ENCODE measurements around the gene AQP10.
A peak's percentile ranks its signal among the peaks of the same experiment; 100 is the strongest.

AQP10 gene

DNA sequence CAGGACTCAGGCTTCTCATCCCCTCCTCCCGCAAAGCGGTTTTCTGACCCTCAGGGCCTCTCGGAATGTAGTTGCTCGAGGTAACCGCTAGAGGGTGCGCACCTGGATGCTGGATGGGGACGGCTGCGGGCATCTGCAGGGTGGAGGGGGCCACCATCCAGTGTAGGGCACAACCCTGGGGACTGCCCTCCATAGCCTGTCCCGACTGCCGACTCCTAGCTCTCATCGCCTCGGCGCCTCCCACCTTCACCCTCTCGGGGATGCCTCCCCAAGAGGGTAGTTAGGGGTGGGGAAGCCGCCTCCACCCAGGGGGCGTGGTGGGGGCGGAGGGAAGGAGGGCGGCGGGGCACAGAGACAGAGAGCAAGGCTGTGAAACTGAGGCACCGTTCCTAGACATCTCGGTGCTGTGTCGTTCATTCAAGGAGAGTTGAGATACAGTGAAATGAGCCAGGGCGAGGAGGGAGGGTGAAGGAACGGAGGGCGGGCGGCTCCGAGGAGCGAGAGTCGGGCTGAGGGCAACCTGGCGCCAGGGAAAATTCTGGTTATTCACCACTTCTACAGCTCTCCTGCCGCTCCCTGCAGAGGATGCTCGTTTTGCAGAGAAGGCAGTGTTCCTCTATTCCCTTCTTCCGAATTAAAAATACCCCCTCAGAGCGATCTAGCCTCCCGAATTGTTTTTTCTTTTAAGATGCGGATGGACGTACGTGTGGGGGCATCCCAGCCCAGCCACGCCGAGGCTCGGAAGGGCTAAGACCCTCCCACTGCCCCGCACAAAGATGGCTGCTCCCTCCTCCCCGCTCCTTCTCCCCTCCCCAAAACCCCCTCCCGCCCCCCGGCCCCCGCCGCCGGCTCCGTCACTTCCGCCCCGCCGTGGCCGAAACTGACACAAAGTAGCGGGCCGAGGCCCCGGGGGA is 4.0 kb downstream of the AQP10 start, which contains the start of gene ATP8B2:
Gene ATP8B2 (plus strand): TSS at position 857 of the 914 bp plus-strand sequence. CDS start 2,617 bp downstream, outside the sequence.
- Histone ChIP-seq H3K4me3 (ENCODE audit: low read length) (peak within 1 kb of the TSS; percentile 98), H3K36me3 (ENCODE audit: insufficient read depth, low read depth, low read length) (no peaks in the 10 kb centered on the region), H3K9ac (ENCODE audit: low read depth, low read length) (peak within 1 kb of the TSS; percentile 86; the same call in 1 of the 2 replicates), H3K27ac (ENCODE audit: low read length) (peak within 1 kb of the TSS; percentile 76), H3K9me3 (ENCODE audit: insufficient read depth, low read depth, low read length) (no peaks in the 10 kb centered on the region), H3K27me3 (ENCODE audit: insufficient read depth, low read length) (0 out of 2 replicates have a peak, but pooled peaks cover 12% of the 10 kb centered on the region), H3K4me1 (ENCODE audit: insufficient read depth, low read length) (peaks cover 30% of the 10 kb centered on the region)

DNA sequence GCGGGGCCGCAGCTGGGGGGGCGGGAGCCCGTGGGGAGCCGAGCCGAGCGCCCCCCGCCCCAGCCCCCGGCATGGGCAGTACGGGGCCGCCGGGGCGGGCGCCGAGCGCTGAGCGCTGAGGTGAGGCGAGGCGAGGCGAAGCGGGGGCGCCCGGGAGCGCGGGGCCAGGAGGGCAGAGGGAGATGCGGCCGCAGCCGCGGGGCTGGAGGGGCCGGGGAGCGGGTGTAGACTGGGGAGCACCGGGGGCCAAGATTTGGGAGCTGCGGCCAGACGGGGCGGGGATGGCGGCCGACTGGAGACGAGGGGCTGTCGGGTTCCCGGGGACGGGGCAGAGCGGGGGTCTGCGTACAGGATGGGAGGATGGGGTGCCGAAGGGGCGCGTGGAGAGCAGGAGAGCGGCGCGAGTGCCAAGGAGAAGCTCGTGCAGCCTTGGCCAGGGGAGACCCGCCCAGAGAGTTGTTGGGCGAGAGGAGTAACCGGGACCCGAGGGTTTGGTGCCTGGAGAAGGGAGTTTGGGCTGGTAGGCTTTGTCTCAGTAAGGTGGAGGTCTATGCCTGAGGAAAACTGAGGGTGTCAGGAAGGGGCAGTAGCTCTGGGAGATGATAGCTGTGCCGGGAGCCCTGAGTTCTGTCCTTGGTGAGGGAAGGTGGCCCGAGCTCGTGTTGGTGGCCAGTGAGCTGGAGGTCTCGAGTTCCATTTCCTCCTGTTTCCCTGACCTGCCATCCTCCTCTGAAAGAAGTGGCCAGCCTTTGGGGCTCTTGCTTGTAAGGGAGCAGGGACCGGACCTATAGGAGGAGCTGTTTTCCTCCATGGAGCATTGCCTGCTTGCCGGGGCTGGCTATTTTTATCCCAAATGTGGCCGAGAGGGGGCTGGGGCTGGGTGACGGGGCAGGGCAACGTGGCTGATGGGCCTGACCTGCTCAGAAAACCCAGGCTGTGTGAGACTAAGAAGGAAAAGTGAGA is 5.0 kb downstream of the AQP10 start:
- Histone ChIP-seq H3K9me3 (ENCODE audit: insufficient read depth, low read depth, low read length) (no peaks in the 10 kb centered on the region), H3K27me3 (ENCODE audit: insufficient read depth, low read length) (0 out of 2 replicates have a peak, but pooled peaks cover 12% of the 10 kb centered on the region), H3K9ac (ENCODE audit: low read depth, low read length) (peak overlapping the region; percentile 86; the same call in 1 of the 2 replicates), H3K4me3 (ENCODE audit: low read length) (peak overlapping the region; percentile 98), H3K36me3 (ENCODE audit: insufficient read depth, low read depth, low read length) (peaks cover 6% of the 10 kb centered on the region), H3K27ac (ENCODE audit: low read length) (peak overlapping the region; percentile 76), H3K4me1 (ENCODE audit: insufficient read depth, low read length) (peaks cover 31% of the 10 kb centered on the region)

DNA sequence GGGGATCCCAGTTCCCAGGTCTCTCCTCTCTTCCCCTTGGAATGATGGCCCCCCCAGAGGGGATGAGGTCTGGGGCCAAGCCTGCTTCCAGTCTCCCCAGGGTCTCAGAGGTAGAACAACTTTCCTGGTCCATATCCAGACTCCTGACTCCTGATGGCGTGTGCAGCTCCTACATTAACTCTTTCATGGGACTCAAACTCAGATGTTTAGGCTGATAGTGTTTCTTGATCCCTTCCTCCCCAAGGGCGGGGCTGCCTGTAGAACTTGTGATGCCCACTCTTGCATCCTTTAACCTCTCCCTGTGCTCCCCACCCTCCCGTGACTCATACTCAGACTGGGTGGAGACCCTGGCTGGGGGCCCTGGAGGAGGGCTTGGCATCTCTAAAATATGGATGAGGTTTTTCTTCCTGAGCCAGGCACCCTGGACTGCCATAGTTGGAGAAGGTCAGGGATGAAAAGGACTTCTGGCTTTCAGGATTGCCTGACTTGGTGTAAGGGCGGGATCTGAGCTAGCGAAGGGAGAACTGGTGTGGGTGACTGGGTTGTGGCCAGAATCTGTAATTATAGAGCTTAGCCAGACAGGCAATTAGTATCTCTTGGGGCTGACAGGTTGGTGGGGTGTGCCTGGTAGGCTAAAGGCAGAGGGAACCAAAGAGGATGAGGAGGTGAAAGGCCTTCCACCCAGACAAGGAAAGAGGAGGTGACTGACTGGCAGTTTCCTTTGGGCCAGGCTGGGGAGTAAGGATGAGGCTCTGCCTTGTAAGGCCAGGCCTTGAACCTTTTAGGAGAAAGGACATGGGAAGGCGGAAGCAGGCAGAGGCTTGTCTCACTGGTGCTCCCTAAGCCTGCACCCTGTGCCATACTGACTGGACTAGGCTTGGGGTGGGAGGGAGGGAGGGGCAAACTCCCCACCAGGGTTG is 5.9 kb downstream of the AQP10 start:
- H3K27ac ChIP-seq (ENCODE audit: low read length), result peak overlapping the region; percentile 76
- H3K4me3 ChIP-seq (ENCODE audit: low read length), result peak overlapping the region; percentile 98
- no peaks in the 10 kb centered on the region for H3K9me3 ChIP-seq (ENCODE audit: insufficient read depth, low read depth, low read length)
- H3K36me3 ChIP-seq (ENCODE audit: insufficient read depth, low read depth, low read length), result peaks cover 15% of the 10 kb centered on the region
- H3K27me3 ChIP-seq (ENCODE audit: insufficient read depth, low read length), result 0 out of 2 replicates have a peak, but pooled peaks cover 12% of the 10 kb centered on the region
- H3K4me1 ChIP-seq (ENCODE audit: insufficient read depth, low read length), result peaks cover 31% of the 10 kb centered on the region
- peak overlapping the region; percentile 86; the same call in 1 of the 2 replicates for H3K9ac ChIP-seq (ENCODE audit: low read depth, low read length)

DNA sequence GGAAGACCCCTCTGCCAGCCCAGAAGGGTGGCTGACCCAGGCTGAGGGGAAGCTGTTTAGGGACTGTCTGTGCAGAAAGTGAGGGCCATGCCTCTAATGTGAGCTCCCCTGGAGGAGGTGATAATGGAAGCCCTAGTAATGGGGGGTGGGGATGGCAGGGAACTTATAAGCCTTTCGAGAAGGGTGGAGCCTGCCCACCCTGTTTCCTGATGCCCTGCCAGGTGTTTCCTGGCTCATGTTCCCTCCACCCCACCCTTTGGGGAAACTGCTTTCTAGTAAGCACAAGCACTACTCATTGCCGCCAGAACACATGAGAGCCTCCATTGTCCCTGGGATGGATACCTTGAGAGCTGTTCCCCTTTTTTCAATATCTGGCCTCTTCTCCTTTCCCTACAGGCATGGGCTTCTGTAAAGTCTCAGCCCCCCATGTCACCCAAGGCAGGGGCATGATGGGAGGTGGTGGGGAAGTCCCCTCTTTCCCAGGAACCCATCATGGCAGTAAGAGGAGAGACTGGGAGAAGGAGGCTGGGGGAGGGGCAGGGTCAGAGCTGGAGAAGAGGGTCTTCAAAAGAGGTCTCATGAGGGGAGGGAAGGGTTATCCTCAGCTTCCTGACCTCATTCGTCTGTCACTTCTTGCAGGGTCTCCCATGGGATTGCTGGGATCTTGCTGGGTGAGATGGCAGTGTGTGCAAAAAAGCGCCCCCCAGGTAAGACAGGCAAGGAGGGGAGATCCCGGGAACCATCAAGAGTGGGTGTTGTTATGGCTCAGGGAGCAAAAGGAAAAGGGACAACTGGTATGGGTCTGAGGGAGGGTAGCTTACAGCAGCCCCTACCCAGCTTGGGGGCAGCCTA is 6.8 kb downstream of the AQP10 start:
- no peaks in the 10 kb centered on the region for H3K9me3 ChIP-seq (ENCODE audit: insufficient read depth, low read depth, low read length)
- no peak overlapping the region for H3K27ac ChIP-seq (ENCODE audit: low read length)
- peak overlapping the region; percentile 66 for H3K4me3 ChIP-seq (ENCODE audit: low read length)
- H3K4me1 ChIP-seq (ENCODE audit: insufficient read depth, low read length), result peaks cover 31% of the 10 kb centered on the region
- H3K9ac ChIP-seq (ENCODE audit: low read depth, low read length), result peak overlapping the region; percentile 68; the same call in 1 of the 2 replicates
- peaks cover 24% of the 10 kb centered on the region for H3K36me3 ChIP-seq (ENCODE audit: insufficient read depth, low read depth, low read length)
- H3K27me3 ChIP-seq (ENCODE audit: insufficient read depth, low read length), result 0 out of 2 replicates have a peak, but pooled peaks cover 10% of the 10 kb centered on the region

DNA sequence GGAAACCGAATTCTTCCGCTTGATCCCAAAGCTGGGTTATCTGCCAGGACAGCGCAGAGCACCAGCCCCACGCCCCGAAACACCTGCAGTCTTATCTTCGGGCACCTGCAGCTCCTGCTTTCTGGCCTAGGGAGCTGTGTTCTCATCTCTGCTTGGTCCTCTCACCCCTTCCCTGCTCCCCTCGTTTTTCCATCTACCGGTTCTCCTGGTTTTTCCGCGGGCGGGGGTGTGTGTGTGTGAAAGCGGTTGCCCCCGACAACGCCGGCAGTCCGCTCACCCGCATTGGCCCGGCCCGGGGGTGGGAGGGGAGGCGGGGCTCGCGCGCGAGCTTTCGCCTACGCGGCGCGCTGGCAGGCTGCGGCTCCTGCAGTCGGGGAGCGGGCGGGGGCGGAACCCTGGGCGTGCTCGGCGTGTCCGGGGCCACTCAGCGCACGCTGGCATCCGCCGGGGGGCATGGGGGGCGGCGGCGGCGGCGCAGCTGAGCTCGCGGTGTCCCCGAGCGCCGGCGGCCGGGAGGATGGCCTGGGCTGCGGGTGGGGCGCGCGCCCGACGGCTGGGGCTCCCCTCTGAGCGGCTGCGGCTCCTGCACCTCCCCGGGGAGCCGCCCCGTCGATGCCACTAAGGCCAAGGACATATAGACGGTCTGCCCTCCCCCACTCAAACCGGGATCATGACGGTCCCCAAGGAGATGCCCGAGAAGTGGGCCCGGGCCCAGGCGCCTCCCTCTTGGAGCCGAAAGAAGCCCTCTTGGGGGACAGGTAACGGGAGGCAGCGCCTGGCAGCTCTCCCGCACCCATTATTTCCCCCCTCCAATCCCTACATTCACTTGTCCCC is 7.6 kb downstream of the AQP10 start:
- peaks cover 26% of the 10 kb centered on the region for H3K36me3 ChIP-seq (ENCODE audit: insufficient read depth, low read depth, low read length)
- peaks cover 31% of the 10 kb centered on the region for H3K4me1 ChIP-seq (ENCODE audit: insufficient read depth, low read length)
- peak overlapping the region; percentile 66 for H3K4me3 ChIP-seq (ENCODE audit: low read length)
- 0 out of 2 replicates have a peak, but pooled peaks cover 2% of the 10 kb centered on the region for H3K27me3 ChIP-seq (ENCODE audit: insufficient read depth, low read length)
- H3K9ac ChIP-seq (ENCODE audit: low read depth, low read length), result peak overlapping the region; percentile 68; the same call in 1 of the 2 replicates
- no peaks in the 10 kb centered on the region for H3K9me3 ChIP-seq (ENCODE audit: insufficient read depth, low read depth, low read length)
- no peak overlapping the region for H3K27ac ChIP-seq (ENCODE audit: low read length)

DNA sequence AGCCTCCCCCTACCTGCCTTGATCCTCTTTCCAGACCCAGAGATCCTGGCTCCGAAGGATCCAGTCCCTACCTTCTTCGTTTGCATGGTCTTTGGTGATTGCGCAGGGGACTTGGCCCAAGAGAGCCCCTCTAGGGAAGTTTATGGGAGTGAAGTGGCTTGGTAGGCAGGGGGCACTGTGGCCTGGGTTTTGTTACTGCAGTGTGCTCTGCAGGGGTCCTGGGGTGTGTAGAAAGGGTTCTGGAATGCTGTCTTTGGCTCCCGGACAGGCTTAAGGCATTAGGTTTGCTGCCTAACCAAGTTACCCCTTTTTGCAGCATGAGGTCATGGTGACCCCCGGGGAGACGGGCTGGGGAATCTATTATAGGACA is 8.2 kb downstream of the AQP10 start:
- Histone ChIP-seq H3K27me3 (ENCODE audit: insufficient read depth, low read length) (no peaks in the 10 kb centered on the region), H3K27ac (ENCODE audit: low read length) (no peak overlapping the region), H3K36me3 (ENCODE audit: insufficient read depth, low read depth, low read length) (peaks cover 31% of the 10 kb centered on the region), H3K9ac (ENCODE audit: low read depth, low read length) (peak overlapping the region; percentile 48; the same call in 1 of the 2 replicates), H3K9me3 (ENCODE audit: insufficient read depth, low read depth, low read length) (no peaks in the 10 kb centered on the region), H3K4me1 (ENCODE audit: insufficient read depth, low read length) (peaks cover 30% of the 10 kb centered on the region), H3K4me3 (ENCODE audit: low read length) (peak overlapping the region; percentile 66)

DNA sequence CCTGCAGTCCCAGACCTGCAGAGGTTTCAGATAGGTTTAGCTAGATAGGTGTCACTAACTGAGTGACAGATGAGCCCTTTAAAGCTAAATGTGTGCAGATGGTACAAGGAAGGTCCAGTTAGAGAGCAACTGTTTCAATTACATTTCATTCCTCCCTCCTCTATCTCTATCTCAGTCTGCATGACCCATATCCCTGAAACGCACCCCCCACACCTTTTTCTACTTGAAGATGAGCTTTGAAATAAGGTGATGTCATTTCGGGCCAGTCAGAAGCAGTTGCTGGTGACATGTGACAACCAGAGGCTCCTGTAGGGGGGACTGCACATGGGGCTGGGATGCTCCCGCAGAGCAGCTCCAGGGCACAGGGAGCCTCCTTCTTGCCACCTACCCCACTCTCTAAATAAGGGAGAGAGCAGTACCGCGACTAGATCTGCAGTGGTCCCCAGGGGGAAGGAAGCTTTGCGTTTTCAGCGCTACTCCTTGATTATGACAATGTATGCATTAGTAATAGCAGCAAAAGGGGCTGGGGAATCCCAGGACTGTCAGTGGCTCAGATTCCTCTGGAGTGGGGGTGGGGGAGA is 8.7 kb downstream of the AQP10 start:
- Histone ChIP-seq H3K4me1 (ENCODE audit: insufficient read depth, low read length) (peaks cover 27% of the 10 kb centered on the region), H3K9me3 (ENCODE audit: insufficient read depth, low read depth, low read length) (no peaks in the 10 kb centered on the region), H3K9ac (ENCODE audit: low read depth, low read length) (no peak overlapping the region), H3K27ac (ENCODE audit: low read length) (no peak overlapping the region), H3K27me3 (ENCODE audit: insufficient read depth, low read length) (no peaks in the 10 kb centered on the region), H3K4me3 (ENCODE audit: low read length) (peak overlapping the region; percentile 66), H3K36me3 (ENCODE audit: insufficient read depth, low read depth, low read length) (peaks cover 36% of the 10 kb centered on the region)

DNA sequence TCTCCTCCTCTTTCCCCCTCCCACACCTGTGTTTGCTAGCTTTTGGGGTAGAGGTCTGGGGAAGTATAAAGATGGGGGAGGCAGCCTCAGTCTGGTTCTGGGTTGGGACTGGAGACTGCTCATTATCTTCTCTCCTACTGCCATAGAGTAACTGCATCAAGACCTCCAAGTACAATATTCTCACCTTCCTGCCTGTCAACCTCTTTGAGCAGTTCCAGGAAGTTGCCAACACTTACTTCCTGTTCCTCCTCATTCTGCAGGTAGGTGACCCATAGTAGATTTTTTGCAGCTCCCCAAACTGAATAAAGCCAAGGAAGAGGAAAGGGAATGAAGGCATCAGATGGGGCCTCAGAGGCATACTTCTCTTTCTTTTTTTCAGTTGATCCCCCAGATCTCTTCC is 9.8 kb downstream of the AQP10 start:
- no peaks in the 10 kb centered on the region for H3K27me3 ChIP-seq (ENCODE audit: insufficient read depth, low read length)
- H3K4me3 ChIP-seq (ENCODE audit: low read length), result no peak overlapping the region
- H3K27ac ChIP-seq (ENCODE audit: low read length), result no peak overlapping the region
- H3K4me1 ChIP-seq (ENCODE audit: insufficient read depth, low read length), result peaks cover 27% of the 10 kb centered on the region
- H3K9me3 ChIP-seq (ENCODE audit: insufficient read depth, low read depth, low read length), result no peaks in the 10 kb centered on the region
- peaks cover 45% of the 10 kb centered on the region for H3K36me3 ChIP-seq (ENCODE audit: insufficient read depth, low read depth, low read length)
- no peak overlapping the region for H3K9ac ChIP-seq (ENCODE audit: low read depth, low read length)
